Ovary (tissue), 3 donors: Measurements from ENCODE around the gene CCR5AS.

Source experiments
- CTCF ChIP-seq, 3 donors: fragments of 450-650 bp in 2 of 3; fragments of 200-600 bp in 1 of 3; IDR thresholded peaks; one replicate each; pipeline versions ENCODE4 v1.5.1 to v1.8.0; 2016 to 2022; ENCODE audit warnings: antibody characterized with exemption in 3 of 3, mild to moderate bottlenecking in 1 of 3
- EP300 ChIP-seq: sonication (generic); formaldehyde crosslinking; IDR thresholded peaks from one replicate; pipeline ENCODE4 v1.6.1; 2017; ENCODE audit warnings: antibody characterized with exemption
- POLR2A ChIP-seq: fragments of 450-650 bp; IDR thresholded peaks from one replicate; pipeline ENCODE4 v1.6.1; 2017; ENCODE audit warnings: antibody characterized with exemption, mild to moderate bottlenecking, moderate library complexity
- donor health status: DM: no; HTN: no; CAD: no.

DNA sequence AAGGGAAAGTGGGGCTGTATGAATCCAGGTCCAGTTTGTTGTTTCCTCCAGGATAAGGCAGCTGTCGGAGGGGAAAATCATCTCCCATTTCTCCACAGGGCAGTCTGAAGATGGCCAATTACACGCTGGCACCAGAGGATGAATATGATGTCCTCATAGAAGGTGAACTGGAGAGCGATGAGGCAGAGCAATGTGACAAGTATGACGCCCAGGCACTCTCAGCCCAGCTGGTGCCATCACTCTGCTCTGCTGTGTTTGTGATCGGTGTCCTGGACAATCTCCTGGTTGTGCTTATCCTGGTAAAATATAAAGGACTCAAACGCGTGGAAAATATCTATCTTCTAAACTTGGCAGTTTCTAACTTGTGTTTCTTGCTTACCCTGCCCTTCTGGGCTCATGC, 1.1 kb upstream of the CCR5AS start:
- no peak for TF ChIP-seq CTCF (IDR thresholded peaks at IDR 0.05)
- no peak for TF ChIP-seq EP300
- no peak for TF ChIP-seq POLR2A
